HUES48 (cell line): Measurements from ENCODE around the gene PAWR.

Source experiments
- H3K27ac ChIP-seq: one replicate; pipeline ENCODE4 v1.7.0; 2013; ENCODE audit warnings: low read depth, low read length, inconsistent platforms
- H3K27me3 ChIP-seq: 2 replicates; pipeline ENCODE4 v1.6.1; 2013; ENCODE audit warnings: mild to moderate bottlenecking, low read length; ENCODE audit not compliant: control insufficient read depth, insufficient read depth
- H3K36me3 ChIP-seq: 2 replicates; pipeline ENCODE4 v1.6.1; 2013; ENCODE audit warnings: low read length; ENCODE audit not compliant: control insufficient read depth, insufficient read depth
- H3K4me1 ChIP-seq: 2 replicates; pipeline ENCODE4 v1.6.1; 2013; ENCODE audit warnings: mild to moderate bottlenecking, low read length; ENCODE audit not compliant: control insufficient read depth, insufficient read depth
- H3K4me3 ChIP-seq: 2 replicates; pipeline ENCODE4 v1.5.1; 2013; ENCODE audit warnings: mild to moderate bottlenecking, low read depth, low read length
- H3K9ac ChIP-seq: 2 replicates; pipeline ENCODE4 v1.6.1; 2013; ENCODE audit warnings: mild to moderate bottlenecking, low read depth, low read length, moderate library complexity
- H3K9me3 ChIP-seq: 2 replicates; pipeline ENCODE4 v1.6.1; 2013; ENCODE audit warnings: low read length; ENCODE audit not compliant: control insufficient read depth, insufficient read depth

PAWR gene

DNA sequence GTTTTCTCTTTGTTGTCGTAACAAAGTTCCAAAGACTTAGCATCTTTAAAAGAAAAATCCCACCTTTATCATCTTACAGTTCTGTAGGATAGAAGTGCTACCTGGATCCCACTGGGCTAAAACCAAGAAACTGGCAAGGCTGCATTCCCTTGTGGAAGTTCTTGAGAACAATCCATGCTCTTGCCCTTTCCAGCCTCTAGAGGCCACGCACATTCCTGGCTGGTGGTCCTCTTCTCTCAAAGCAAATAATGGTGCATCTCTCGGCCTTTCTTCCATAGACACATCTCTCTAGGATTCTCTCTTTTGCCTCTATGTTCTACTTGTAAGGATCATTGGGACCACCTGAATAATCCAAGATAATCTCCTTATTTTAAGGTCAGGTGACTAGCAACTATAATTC, 8.2 kb upstream of the PAWR start:
- Histone ChIP-seq H3K9me3 (no peaks in the 10 kb centered on the region), H3K36me3 (no peaks in the 10 kb centered on the region), H3K27me3 (no peaks in the 10 kb centered on the region), H3K4me1 (no peaks in the 10 kb centered on the region), H3K27ac (no peak overlapping the region), H3K4me3 (no peak overlapping the region), H3K9ac (no peak overlapping the region)

DNA sequence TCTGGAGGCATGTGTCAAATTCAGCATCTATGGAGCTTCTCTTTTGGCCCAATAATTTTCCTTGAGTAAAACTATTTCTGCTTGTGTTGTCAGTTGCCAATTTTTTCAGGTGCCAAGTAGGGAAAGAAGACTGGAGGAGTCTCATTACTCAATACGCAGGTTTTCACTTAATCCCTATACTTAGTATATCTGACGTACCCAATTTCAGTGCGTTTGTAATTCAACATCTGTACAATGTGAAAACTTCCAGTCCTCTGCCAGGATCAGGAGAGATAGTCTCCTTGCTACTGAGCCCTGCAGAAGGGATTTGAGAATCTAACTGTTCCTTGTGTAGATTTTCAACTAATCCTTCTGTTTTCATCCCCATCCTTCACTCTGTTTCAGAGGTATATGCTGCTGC, 5.7 kb upstream of the PAWR start:
- H3K4me1 ChIP-seq, result peaks cover 20% of the 10 kb centered on the region
- no peaks in the 10 kb centered on the region for H3K36me3 ChIP-seq
- no peak overlapping the region for H3K27ac ChIP-seq
- H3K27me3 ChIP-seq, result no peaks in the 10 kb centered on the region
- H3K9me3 ChIP-seq, result no peaks in the 10 kb centered on the region
- H3K4me3 ChIP-seq, result no peak overlapping the region
- no peak overlapping the region for H3K9ac ChIP-seq

DNA sequence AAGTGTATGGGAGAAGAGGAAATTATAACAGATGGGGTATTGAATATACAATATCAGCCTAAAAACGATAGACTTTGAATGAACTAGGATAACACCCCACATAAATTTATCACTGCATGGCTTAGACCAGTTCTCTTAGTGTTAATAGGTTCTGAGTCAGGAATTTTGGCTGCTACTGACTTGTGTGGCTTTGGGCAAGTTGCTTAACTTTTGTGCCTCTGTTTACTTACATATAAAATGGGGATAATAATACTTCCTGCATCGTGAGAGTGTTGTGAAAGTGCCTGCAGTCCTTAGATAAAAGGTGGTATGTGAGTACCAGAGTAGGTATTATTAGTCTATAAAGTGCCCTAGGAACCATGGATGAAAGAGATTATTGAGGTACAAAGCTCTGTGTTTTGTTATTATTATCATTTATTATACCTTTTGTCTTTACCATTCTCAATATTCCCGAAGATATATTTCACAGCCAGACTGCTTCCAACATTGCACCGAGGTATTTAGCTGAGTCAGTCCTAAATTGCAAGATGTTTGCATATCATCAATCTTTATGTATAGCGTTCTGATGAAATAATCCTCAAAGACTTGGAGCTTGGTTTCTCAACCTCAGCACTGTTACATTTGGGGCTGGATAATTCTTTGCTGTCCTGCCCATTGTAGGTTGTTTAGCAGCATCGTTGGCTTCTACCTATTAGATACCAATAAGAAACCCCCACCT, 2.3 kb upstream of the PAWR start:
- H3K27me3 ChIP-seq, result no peaks in the 10 kb centered on the region
- H3K36me3 ChIP-seq, result 0 out of 2 replicates have a peak, but pooled peaks cover 7% of the 10 kb centered on the region
- peaks cover 20% of the 10 kb centered on the region for H3K4me1 ChIP-seq
- H3K27ac ChIP-seq, result no peak overlapping the region
- H3K9ac ChIP-seq, result no peak overlapping the region
- peak overlapping the region; percentile 81 for H3K4me3 ChIP-seq
- no peaks in the 10 kb centered on the region for H3K9me3 ChIP-seq

DNA sequence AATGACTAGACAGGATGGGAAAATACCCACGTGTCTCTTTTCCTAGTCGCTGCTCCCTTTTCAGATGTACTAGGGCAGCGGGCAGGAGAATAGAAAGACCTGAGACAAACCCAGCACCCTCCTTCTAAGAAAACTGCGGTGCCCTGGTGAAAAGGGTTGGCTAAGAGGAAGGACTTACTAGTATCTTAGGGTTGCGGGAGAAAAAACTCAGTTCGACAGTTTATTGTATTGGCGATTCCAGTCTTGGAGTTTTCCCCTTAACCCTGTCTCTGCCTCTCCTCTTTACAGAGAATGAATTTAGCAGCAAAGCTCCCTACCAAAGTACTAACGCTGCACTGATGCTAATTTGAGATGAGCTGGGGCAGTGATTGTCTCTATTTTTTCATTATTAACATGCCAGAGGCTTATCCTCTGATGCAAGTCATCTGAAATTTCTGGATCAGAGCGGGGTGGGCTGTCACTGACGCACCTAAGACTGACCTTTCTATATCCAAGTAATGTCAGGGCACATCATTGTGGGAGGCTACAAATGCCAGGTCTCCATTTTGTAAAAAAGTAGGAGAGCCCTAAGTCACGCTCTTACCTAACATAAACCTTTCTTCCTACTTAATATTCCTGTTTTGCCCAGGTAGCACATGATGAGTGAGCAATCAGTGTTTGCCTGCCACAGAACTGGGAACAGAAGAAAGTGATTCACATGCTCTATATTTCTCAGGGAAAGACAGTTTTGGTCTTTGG, 916 bp upstream of the PAWR start:
- Histone ChIP-seq H3K4me3 (peak overlapping the region; percentile 81), H3K36me3 (peaks cover 15% of the 10 kb centered on the region), H3K9me3 (no peaks in the 10 kb centered on the region), H3K27me3 (no peaks in the 10 kb centered on the region), H3K9ac (peak overlapping the region; percentile 94), H3K27ac (peak overlapping the region; percentile 96), H3K4me1 (peaks cover 29% of the 10 kb centered on the region)

DNA sequence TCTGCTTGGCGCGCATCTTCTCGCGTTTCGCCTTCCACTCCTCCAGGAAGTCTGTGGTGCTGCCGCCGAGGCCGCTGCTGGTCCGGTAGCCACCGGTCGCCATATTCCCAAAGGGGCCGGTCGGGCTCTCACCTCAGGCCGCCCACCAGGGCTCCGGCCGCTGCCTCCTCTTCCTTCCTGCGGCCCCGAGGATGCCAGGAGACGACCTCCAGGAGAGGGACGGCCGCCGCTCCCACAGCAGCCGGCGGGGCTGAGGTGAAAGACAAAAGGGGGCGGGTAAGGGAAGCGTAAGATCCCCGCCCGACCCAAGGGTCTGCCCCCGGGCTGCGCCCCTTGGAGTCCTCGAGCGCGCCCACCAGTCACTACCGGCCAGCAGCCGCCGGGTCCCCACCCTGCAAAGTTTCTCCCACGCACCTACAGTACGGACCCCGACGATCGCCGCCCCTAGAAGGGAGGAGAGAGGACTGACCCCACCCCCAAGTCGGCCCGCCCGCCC, 574 bp downstream of the PAWR start:
- Histone ChIP-seq H3K27me3 (no peaks in the 10 kb centered on the region), H3K27ac (peak overlapping the region; percentile 96), H3K9ac (peak overlapping the region; percentile 86), H3K36me3 (peaks cover 15% of the 10 kb centered on the region), H3K9me3 (no peaks in the 10 kb centered on the region), H3K4me3 (peak overlapping the region; percentile 81), H3K4me1 (peaks cover 39% of the 10 kb centered on the region)

DNA sequence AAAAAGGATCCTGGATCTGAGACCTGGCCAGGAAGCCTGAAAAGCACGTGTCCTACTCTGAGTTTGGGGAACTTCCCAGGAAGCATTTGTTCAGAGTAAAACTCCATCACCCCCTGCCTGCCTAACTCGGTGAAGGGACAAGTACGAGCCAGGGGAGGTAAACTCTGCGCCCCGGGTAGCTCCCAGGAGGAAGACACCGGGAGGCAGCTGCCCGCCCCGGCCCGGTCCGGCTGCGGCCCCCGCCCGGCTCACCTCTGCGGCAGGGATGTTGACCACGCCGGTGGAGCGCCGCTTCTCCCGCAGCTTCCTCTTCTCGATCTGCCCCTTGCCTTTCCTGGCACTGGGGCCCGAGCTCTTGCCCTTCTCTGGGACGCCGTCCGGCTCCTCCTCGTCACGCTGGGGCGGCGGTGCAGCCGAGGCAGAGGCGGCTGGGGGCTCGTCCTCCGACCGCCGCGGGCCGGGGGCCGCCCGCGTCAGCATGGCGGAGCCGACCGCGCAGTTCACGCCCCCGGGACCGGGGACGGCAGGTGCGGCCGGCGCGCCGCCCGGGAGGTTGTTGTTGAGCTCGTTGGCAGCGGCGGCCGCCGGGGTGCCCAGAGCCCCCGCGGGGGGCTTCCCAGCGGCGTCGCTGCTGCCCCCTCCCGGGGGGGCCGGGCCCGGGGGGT, 1.2 kb downstream of the PAWR start:
- Histone ChIP-seq H3K4me3 (peak overlapping the region; percentile 81), H3K4me1 (peaks cover 39% of the 10 kb centered on the region), H3K27me3 (no peaks in the 10 kb centered on the region), H3K9ac (peak overlapping the region; percentile 86), H3K9me3 (no peaks in the 10 kb centered on the region), H3K27ac (peak overlapping the region; percentile 96), H3K36me3 (peaks cover 18% of the 10 kb centered on the region)

DNA sequence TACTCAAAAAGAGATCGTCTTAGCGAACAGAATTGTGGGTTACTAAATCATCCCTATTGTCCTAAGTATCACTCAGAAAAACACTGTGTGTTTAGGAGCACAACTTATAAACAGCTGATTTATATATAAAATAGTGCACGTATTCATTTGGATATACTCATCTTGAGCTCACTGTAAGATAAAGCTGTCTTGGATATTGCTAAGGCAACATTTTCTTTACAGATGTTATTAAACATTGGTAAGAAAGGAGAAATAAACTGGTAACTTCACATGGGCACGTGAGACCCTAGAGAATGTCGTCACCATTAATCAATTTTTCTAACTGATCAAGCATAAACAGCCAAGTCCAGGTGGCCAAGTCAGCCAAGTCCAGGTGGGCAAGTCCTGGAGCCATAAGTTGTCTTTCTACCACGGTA, 1.7 kb downstream of the PAWR start:
- no peaks in the 10 kb centered on the region for H3K27me3 ChIP-seq
- peak overlapping the region; percentile 86 for H3K9ac ChIP-seq
- peaks cover 41% of the 10 kb centered on the region for H3K4me1 ChIP-seq
- H3K9me3 ChIP-seq, result no peaks in the 10 kb centered on the region
- peak overlapping the region; percentile 96 for H3K27ac ChIP-seq
- peak overlapping the region; percentile 81 for H3K4me3 ChIP-seq
- H3K36me3 ChIP-seq, result peaks cover 18% of the 10 kb centered on the region

DNA sequence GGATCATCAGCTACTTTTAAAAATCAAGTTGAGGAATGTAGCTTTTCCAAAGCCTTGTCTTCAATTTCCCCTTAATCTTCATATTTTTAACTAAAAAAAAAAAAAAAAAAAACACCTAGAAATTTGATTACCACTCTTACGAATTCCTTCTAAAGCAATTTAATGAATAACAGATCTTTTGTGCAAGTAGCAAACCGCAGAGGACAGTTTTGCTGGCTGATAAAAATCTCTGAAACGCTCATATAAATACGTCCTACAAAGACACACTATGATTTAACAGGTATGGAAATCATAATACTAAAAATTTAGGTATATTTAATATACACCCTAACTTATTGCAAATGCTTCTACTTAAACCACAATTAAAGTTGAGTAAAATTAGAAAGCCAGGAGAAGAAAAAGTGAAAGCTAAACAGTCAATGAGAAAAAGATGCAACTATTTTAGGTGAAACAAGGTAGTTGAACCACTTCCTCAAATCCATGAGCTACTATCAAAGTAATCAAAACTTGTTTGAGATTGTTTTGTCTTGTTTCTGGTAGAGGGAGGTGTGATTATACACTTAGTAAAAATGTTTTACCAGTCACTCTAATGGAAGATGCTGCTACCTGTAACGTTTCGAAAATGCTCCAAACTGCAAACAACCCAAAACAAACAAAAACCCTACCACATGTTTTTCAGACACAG, 2.2 kb downstream of the PAWR start:
- peaks cover 40% of the 10 kb centered on the region for H3K4me1 ChIP-seq
- H3K36me3 ChIP-seq, result peaks cover 18% of the 10 kb centered on the region
- H3K9me3 ChIP-seq, result no peaks in the 10 kb centered on the region
- no peaks in the 10 kb centered on the region for H3K27me3 ChIP-seq
- H3K4me3 ChIP-seq, result peak overlapping the region; percentile 81
- H3K27ac ChIP-seq, result peak overlapping the region; percentile 96
- H3K9ac ChIP-seq, result peak overlapping the region; percentile 86

DNA sequence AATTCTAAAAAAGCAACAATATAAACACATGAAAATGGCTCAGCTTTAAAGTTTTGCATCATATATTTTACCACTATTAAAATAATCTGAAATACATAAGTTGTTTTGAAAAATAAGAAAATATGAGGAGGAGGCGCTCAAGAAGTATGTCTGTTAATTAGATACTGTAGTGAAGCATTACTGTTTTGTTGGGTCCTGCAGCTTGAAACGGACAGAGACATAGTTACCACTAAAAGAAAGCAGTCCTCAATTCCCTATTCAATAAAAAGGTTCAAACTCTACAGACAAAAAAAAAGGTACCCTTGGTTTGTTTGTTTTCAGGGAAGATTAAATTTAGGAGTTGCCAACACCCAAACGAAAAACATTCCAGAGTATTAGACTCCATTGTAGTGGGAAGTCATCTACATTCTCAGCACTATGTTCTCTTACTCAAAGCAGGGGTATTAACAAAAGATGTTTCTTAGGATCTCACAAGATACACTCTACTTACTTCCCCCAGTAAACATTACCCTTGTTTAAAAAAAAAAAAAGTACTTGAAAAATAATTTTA, 3.0 kb downstream of the PAWR start:
- peak overlapping the region; percentile 13; the same call in 1 of the 2 replicates for H3K9ac ChIP-seq
- no peak overlapping the region for H3K27ac ChIP-seq
- H3K4me1 ChIP-seq, result peaks cover 38% of the 10 kb centered on the region
- peaks cover 18% of the 10 kb centered on the region for H3K36me3 ChIP-seq
- H3K9me3 ChIP-seq, result no peaks in the 10 kb centered on the region
- peak overlapping the region; percentile 81 for H3K4me3 ChIP-seq
- no peaks in the 10 kb centered on the region for H3K27me3 ChIP-seq

DNA sequence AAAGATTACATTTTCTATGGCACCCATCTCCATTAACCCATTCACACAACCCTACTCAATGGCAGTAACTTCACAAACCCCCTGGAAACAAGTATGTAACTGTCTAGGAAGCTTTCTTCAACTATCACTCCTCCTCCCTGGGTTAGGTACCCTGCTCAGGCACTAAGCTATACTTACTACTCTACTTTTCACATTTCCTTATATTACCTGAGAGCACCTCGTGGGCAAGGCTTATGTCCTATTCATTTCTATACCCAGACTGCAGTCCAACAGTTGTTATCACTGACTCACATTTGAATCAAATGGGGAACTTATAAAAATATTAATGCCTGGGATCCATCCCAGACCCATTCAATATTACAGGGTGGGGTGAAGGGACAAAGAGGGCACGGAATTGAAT, 4.6 kb downstream of the PAWR start:
- Histone ChIP-seq H3K36me3 (peaks cover 18% of the 10 kb centered on the region), H3K4me1 (peaks cover 43% of the 10 kb centered on the region), H3K27me3 (no peaks in the 10 kb centered on the region), H3K9ac (peak overlapping the region; percentile 27; the same call in 1 of the 2 replicates), H3K27ac (peak overlapping the region; percentile 10), H3K9me3 (no peaks in the 10 kb centered on the region), H3K4me3 (peak overlapping the region; percentile 81)
